ENCODE measurements around the gene NAV2. TPM values are rescaled to one million over a fixed set of nuclear protein-coding genes. Genes with fewer than 3 reads are reported as not detected.

The NAV2 gene
- polyA plus RNA-seq, 1 donor (not counting 4 experiments of a cell fraction or from before 2014, with no cell fraction given), result 4.0 TPM

DNA sequence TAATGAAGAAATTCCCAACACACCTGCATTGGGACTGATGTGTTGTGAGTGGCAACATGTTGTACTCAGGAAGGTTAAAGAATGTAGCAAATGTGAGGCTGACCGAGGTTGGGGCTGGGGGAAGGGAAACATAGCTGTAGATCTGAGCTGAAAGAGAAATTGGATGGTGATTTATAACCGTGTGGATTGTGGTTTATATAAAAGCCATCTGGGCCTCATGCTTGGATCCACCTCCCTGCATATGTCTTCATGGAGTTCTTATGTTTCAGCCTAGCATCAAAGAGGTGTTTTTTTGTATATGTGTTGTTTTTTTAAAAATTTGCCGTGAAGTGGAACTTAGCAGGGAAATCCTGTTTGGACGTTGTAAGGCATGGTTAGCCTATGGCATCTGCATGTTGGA is 141.3 kb downstream of the NAV2 start:
- Histone ChIP-seq H3K36me3 (ENCODE audit: control insufficient read depth in 2 of 2, extremely low read depth in 1 of 2, insufficient read depth in 2 of 2, low read length in 2 of 2) (no peaks in the 10 kb centered on the region), H4K20me1 (ENCODE audit: control insufficient read depth, extremely low read depth, insufficient read depth, low read length) (no peaks in the 10 kb centered on the region), H3K9me3 (ENCODE audit: control insufficient read depth, low read depth, low read length) (no peaks in the 10 kb centered on the region), H3K9ac (ENCODE audit: control insufficient read depth, extremely low read depth, insufficient read depth, low read length) (no peak overlapping the region), H3K9me1 (ENCODE audit: control insufficient read depth, extremely low read depth, insufficient read depth, low read length) (no peaks in the 10 kb centered on the region), H3K4me3 (ENCODE audit: control insufficient read depth in 2 of 3, extremely low read depth in 1 of 3, insufficient read depth in 2 of 3, low read depth in 1 of 3, low read length in 3 of 3) (no peak overlapping the region), H3K4me1 (ENCODE audit: control insufficient read depth, extremely low read depth, insufficient read depth, low read length) (no peaks in the 10 kb centered on the region), H3K27ac (ENCODE audit: control insufficient read depth, insufficient read depth, low read length) (no peak overlapping the region), H3K4me2 (ENCODE audit: control insufficient read depth, extremely low read depth, insufficient read depth, low read depth, low read length) (no peak overlapping the region), H2AFZ (ENCODE audit: control insufficient read depth, low read length) (no peak overlapping the region), H3K27me3 (ENCODE audit: control insufficient read depth, extremely low read depth, insufficient read depth, low read length) (peaks cover 2% of the 10 kb centered on the region), H3K79me2 (ENCODE audit: control insufficient read depth, insufficient read depth, low read length) (no peaks in the 10 kb centered on the region)
- dilution Hi-C loops (cut with MboI; ENCODE audit: extremely low pct_ligation_motif_present, low sequenced_read_pairs), result no loop called here
- no peak for FAIRE-seq
- no peak for DNase-seq (ENCODE audit: low read depth, low spot score)
- no peak for TF ChIP-seq EZH2 (IDR thresholded peaks at IDR 0.05; ENCODE audit: low read length)
- TF ChIP-seq, protein P1, sequence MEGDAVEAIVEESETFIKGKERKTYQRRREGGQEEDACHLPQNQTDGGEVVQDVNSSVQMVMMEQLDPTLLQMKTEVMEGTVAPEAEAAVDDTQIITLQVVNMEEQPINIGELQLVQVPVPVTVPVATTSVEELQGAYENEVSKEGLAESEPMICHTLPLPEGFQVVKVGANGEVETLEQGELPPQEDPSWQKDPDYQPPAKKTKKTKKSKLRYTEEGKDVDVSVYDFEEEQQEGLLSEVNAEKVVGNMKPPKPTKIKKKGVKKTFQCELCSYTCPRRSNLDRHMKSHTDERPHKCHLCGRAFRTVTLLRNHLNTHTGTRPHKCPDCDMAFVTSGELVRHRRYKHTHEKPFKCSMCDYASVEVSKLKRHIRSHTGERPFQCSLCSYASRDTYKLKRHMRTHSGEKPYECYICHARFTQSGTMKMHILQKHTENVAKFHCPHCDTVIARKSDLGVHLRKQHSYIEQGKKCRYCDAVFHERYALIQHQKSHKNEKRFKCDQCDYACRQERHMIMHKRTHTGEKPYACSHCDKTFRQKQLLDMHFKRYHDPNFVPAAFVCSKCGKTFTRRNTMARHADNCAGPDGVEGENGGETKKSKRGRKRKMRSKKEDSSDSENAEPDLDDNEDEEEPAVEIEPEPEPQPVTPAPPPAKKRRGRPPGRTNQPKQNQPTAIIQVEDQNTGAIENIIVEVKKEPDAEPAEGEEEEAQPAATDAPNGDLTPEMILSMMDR (optimal IDR thresholded peaks at IDR 0.05 in 1 of 3, IDR thresholded peaks at IDR 0.05 in 1 of 3, conservative IDR thresholded peaks at IDR 0.05 in 1 of 3; ENCODE audit: extremely low read depth in 1 of 3, insufficient read depth in 2 of 3, low read length in 3 of 3), result no peak

DNA sequence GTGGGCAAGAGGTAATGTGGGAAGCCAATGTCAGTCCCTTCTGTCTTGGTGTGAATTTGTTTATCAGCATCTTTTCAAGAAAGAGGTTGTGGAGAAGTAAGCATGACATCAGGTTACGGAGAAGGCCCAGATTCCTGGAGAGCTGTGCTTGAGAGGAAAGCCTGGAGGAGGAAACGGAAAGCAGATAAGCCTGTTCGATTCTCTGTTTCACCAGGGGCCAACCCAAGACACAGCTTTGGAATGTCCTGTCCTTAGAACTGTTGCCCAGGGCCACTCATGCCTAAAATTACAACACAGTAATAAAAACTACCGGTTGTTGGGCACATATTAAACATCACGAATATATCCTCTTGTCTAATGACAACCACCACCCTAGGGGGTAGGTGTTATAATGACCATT is 148.5 kb downstream of the NAV2 start:
- Histone ChIP-seq H3K36me3 (ENCODE audit: control insufficient read depth in 2 of 2, extremely low read depth in 1 of 2, insufficient read depth in 2 of 2, low read length in 2 of 2) (no peaks in the 10 kb centered on the region), H2AFZ (ENCODE audit: control insufficient read depth, low read length) (no peak overlapping the region), H4K20me1 (ENCODE audit: control insufficient read depth, extremely low read depth, insufficient read depth, low read length) (no peaks in the 10 kb centered on the region), H3K27ac (ENCODE audit: control insufficient read depth, insufficient read depth, low read length) (no peak overlapping the region), H3K9me1 (ENCODE audit: control insufficient read depth, extremely low read depth, insufficient read depth, low read length) (no peaks in the 10 kb centered on the region), H3K4me2 (ENCODE audit: control insufficient read depth, extremely low read depth, insufficient read depth, low read depth, low read length) (no peak overlapping the region), H3K9ac (ENCODE audit: control insufficient read depth, extremely low read depth, insufficient read depth, low read length) (no peak overlapping the region), H3K79me2 (ENCODE audit: control insufficient read depth, insufficient read depth, low read length) (no peaks in the 10 kb centered on the region), H3K4me1 (ENCODE audit: control insufficient read depth, extremely low read depth, insufficient read depth, low read length) (no peaks in the 10 kb centered on the region), H3K4me3 (ENCODE audit: control insufficient read depth in 2 of 3, extremely low read depth in 1 of 3, insufficient read depth in 2 of 3, low read depth in 1 of 3, low read length in 3 of 3) (no peak overlapping the region), H3K27me3 (ENCODE audit: control insufficient read depth, extremely low read depth, insufficient read depth, low read length) (no peaks in the 10 kb centered on the region), H3K9me3 (ENCODE audit: control insufficient read depth, low read depth, low read length) (no peaks in the 10 kb centered on the region)
- dilution Hi-C loops (cut with MboI; ENCODE audit: extremely low pct_ligation_motif_present, low sequenced_read_pairs), result no loop called here
- TF ChIP-seq, protein P1 (optimal IDR thresholded peaks at IDR 0.05 in 1 of 3, IDR thresholded peaks at IDR 0.05 in 1 of 3, conservative IDR thresholded peaks at IDR 0.05 in 1 of 3; ENCODE audit: extremely low read depth in 1 of 3, insufficient read depth in 2 of 3, low read length in 3 of 3), result no peak
- TF ChIP-seq EZH2 (IDR thresholded peaks at IDR 0.05; ENCODE audit: low read length), result no peak
- FAIRE-seq, result no peak
- no peak for DNase-seq (ENCODE audit: low read depth, low spot score)
